ENCODE data around the gene LGI2. TPM values are rescaled to one million over a fixed set of nuclear protein-coding genes. Genes with fewer than 3 reads are reported as not detected.

Gene LGI2
- total RNA-seq, 1 donor from 2014 or later = 0.08 TPM

DNA sequence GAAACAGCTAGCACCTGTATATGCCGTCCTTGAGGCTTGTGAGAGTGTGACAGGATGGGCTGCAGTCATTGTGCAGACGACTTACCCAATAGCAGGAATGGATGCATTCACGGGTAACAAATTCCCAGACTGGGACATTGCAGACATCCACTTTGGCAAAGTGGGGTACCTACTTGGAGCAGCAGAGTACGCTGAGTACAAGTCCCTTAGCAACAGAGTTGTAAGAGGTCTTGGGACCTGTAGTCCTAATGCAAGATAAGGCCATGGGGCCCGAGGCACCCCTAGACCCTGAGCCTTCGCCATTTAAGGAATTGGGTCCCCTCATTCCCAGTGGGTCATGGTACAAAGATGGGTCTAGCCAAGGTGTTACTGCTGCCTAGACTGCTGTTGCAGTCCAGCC, 62.5 kb downstream of the LGI2 start:
- Mint-ChIP-seq H3K9me3 (ENCODE audit: unreplicated experiment) (peaks cover 7% of the 10 kb centered on the region), H3K4me1 (ENCODE audit: unreplicated experiment) (peaks cover under 1% of the 10 kb centered on the region), H3K36me3 (ENCODE audit: unreplicated experiment) (no peaks in the 10 kb centered on the region), H3K4me3 (ENCODE audit: unreplicated experiment) (no peak overlapping the region), H3K27me3 (ENCODE audit: unreplicated experiment) (peaks cover 9% of the 10 kb centered on the region), H3K27ac (ENCODE audit: unreplicated experiment) (no peak overlapping the region)
- TF ChIP-seq, protein P1, sequence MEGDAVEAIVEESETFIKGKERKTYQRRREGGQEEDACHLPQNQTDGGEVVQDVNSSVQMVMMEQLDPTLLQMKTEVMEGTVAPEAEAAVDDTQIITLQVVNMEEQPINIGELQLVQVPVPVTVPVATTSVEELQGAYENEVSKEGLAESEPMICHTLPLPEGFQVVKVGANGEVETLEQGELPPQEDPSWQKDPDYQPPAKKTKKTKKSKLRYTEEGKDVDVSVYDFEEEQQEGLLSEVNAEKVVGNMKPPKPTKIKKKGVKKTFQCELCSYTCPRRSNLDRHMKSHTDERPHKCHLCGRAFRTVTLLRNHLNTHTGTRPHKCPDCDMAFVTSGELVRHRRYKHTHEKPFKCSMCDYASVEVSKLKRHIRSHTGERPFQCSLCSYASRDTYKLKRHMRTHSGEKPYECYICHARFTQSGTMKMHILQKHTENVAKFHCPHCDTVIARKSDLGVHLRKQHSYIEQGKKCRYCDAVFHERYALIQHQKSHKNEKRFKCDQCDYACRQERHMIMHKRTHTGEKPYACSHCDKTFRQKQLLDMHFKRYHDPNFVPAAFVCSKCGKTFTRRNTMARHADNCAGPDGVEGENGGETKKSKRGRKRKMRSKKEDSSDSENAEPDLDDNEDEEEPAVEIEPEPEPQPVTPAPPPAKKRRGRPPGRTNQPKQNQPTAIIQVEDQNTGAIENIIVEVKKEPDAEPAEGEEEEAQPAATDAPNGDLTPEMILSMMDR (IDR thresholded peaks at IDR 0.05) = no peak
- no peak for DNase-seq (ENCODE audit: extremely low spot score, unreplicated experiment)

DNA sequence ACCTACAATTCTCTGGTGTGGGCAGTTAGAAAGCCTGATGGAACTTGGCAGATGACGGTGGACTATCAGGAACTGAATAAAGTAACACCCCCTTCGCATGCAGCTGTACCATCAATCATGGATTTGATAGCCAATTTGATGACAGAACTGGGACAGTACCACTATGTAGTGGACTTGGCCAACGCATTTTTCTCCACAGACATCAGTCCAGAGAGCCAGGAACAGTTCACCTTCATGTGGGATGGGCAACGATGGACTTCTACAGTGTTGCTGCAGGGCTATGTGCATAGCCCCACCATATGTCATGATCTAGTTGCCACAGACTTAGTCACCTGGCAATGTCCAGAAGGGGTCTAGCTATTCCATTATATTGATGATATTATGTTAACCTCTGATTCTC, 63.4 kb downstream of the LGI2 start:
- no peak overlapping the region for H3K4me3 Mint-ChIP-seq (ENCODE audit: unreplicated experiment)
- H3K9me3 Mint-ChIP-seq (ENCODE audit: unreplicated experiment) = peaks cover 7% of the 10 kb centered on the region
- no peaks in the 10 kb centered on the region for H3K36me3 Mint-ChIP-seq (ENCODE audit: unreplicated experiment)
- H3K27ac Mint-ChIP-seq (ENCODE audit: unreplicated experiment) = no peak overlapping the region
- peaks cover 4% of the 10 kb centered on the region for H3K27me3 Mint-ChIP-seq (ENCODE audit: unreplicated experiment)
- H3K4me1 Mint-ChIP-seq (ENCODE audit: unreplicated experiment) = no peaks in the 10 kb centered on the region
- no peak for DNase-seq (ENCODE audit: extremely low spot score, unreplicated experiment)
- TF ChIP-seq, protein P1 (IDR thresholded peaks at IDR 0.05) = no peak

DNA sequence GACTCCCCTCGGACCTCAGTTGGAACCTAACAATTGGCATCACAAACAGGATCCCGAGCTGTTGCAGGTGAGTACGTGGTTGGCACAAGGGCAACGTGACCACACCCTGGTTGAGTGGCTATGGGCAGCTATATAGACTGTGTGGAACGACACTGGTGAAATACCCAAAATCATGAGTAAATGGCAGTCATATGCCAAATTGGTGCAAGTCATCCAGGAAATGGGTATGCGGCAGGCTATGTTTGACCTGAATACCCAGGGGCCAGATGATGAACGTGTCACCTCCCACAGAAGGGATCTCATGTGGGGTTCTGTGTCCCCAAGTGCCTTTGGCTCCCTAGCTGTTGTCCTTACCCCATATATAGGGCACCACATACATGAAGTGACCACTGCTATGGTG, 64.7 kb downstream of the LGI2 start:
- DNase-seq (ENCODE audit: extremely low spot score, unreplicated experiment) = no peak
- peaks cover 7% of the 10 kb centered on the region for H3K9me3 Mint-ChIP-seq (ENCODE audit: unreplicated experiment)

DNA sequence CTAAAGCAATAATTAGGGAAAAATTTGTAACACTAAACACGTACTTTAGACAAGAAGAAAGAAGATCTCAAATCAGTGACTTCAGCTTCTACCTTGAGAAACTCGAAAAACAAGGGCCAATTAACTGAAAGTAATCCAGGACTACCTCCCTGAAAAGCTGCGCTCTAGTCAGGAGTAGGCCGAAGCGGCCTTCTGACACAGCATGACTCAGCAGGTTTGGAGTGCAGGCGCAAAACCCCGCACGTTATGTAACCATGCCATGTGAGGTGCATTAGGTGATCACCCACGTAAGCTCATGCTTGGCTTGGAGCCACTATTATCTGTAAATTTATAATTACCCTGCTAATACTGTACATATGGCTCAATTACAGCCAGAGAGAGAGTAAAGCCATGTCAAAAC, 65.1 kb downstream of the LGI2 start:
- Mint-ChIP-seq H3K27ac (ENCODE audit: unreplicated experiment) (no peak overlapping the region), H3K9me3 (ENCODE audit: unreplicated experiment) (peaks cover 7% of the 10 kb centered on the region), H3K36me3 (ENCODE audit: unreplicated experiment) (no peaks in the 10 kb centered on the region), H3K4me1 (ENCODE audit: unreplicated experiment) (no peaks in the 10 kb centered on the region), H3K4me3 (ENCODE audit: unreplicated experiment) (no peak overlapping the region), H3K27me3 (ENCODE audit: unreplicated experiment) (peaks cover 6% of the 10 kb centered on the region)
- TF ChIP-seq, protein P1 (IDR thresholded peaks at IDR 0.05) = no peak
- DNase-seq (ENCODE audit: extremely low spot score, unreplicated experiment) = no peak

More for the DNA sequence above, 64.7 kb downstream of the LGI2 start:
- TF ChIP-seq, protein P1 (IDR thresholded peaks at IDR 0.05) = no peak
- H3K4me1 Mint-ChIP-seq (ENCODE audit: unreplicated experiment) = no peaks in the 10 kb centered on the region
- H3K36me3 Mint-ChIP-seq (ENCODE audit: unreplicated experiment) = no peaks in the 10 kb centered on the region
- no peak overlapping the region for H3K4me3 Mint-ChIP-seq (ENCODE audit: unreplicated experiment)
- H3K27me3 Mint-ChIP-seq (ENCODE audit: unreplicated experiment) = peaks cover 6% of the 10 kb centered on the region
- no peak overlapping the region for H3K27ac Mint-ChIP-seq (ENCODE audit: unreplicated experiment)

DNA sequence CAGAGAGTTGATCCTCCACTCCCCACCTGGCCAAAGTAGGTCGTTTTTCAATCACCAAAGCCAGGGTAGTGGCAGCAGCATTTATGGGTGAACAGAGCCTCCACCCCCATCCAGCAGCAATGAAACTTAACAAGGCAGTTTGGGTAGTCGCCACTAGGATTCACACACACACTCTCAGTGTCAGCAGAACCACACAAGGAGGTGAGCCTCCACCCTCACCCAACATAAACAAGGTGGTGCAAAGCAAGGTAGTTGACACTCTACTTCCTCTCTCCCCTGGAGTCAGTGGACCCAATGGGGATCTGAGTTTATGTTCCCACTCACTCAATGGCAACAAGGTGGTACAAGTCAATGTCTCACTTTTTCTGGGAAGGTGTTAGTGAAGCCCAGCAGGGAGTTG, 67.5 kb downstream of the LGI2 start:
- Mint-ChIP-seq H3K36me3 (ENCODE audit: unreplicated experiment) (no peaks in the 10 kb centered on the region), H3K4me1 (ENCODE audit: unreplicated experiment) (no peaks in the 10 kb centered on the region), H3K4me3 (ENCODE audit: unreplicated experiment) (no peak overlapping the region), H3K27me3 (ENCODE audit: unreplicated experiment) (peaks cover 19% of the 10 kb centered on the region), H3K27ac (ENCODE audit: unreplicated experiment) (no peak overlapping the region), H3K9me3 (ENCODE audit: unreplicated experiment) (peaks cover 7% of the 10 kb centered on the region)
- no peak for DNase-seq (ENCODE audit: extremely low spot score, unreplicated experiment)
- TF ChIP-seq, protein P1 (IDR thresholded peaks at IDR 0.05) = no peak

Measured in osteocyte (in vitro differentiated cells).